GM12864 (cell line): ENCODE measurements around the gene UBXN1.
"Not testable (repeated sequence)": the region's sequence is repeated elsewhere in the genome, so short reads cannot be mapped to it uniquely, and the experiment has no call there.

ENCODE experiments used
- DNase-seq: peaks from one replicate; pipeline ENCODE4 v3.0.0-alpha.2; 2011; ENCODE audit warnings: low read depth
- H3K4me3 ChIP-seq: 2 replicates; pipeline ENCODE4 v1.5.1; 2011; ENCODE audit warnings: mild to moderate bottlenecking, low read depth, low read length, control low read depth
- CTCF ChIP-seq: IDR thresholded peaks from 2 replicates; pipeline ENCODE4 v1.5.1; 2011; ENCODE audit warnings: low read depth, mild to moderate bottlenecking, moderate library complexity, low read length, control low read depth, inconsistent platforms; ENCODE audit errors: missing control alignments

The UBXN1 gene

GRCh38 chr11:62664405-62665074 lies 14.3 kb downstream of the UBXN1 start:
- H3K4me3 ChIP-seq, result peak overlapping the region; percentile 69
- no peak for DNase-seq
- TF ChIP-seq CTCF, result no peak

- DNase-seq, result no peak
- H3K4me3 ChIP-seq, result no peak overlapping the region
- TF ChIP-seq CTCF, result no peak
These were observed 22.0 kb downstream of the UBXN1 start for GRCh38 chr11:62656796-62657429.

- H3K4me3 ChIP-seq, result no peak overlapping the region
- no peak for TF ChIP-seq CTCF
- no peak for DNase-seq
These were observed 24.6 kb downstream of the UBXN1 start for GRCh38 chr11:62654297-62654696.

GRCh38 chr11:62652161-62653006 lies 26.5 kb downstream of the UBXN1 start:
- DNase-seq, result no peak
- H3K4me3 ChIP-seq, result peak overlapping the region; percentile 69
- TF ChIP-seq CTCF, result no peak

GRCh38 chr11:62650283-62650682 lies 28.6 kb downstream of the UBXN1 start:
- not testable (repeated sequence) for H3K4me3 ChIP-seq, DNase-seq

GRCh38 chr11:62649486-62649885 lies 29.4 kb downstream of the UBXN1 start:
- no peak for TF ChIP-seq CTCF
- H3K4me3 ChIP-seq, result no peak overlapping the region
- no peak for DNase-seq

GRCh38 chr11:62648967-62649364 lies 29.9 kb downstream of the UBXN1 start:
- no peak overlapping the region for H3K4me3 ChIP-seq
- no peak for DNase-seq
- no peak for TF ChIP-seq CTCF
